ENCODE measurements around the gene PDE8B.

PDE8B gene

DNA sequence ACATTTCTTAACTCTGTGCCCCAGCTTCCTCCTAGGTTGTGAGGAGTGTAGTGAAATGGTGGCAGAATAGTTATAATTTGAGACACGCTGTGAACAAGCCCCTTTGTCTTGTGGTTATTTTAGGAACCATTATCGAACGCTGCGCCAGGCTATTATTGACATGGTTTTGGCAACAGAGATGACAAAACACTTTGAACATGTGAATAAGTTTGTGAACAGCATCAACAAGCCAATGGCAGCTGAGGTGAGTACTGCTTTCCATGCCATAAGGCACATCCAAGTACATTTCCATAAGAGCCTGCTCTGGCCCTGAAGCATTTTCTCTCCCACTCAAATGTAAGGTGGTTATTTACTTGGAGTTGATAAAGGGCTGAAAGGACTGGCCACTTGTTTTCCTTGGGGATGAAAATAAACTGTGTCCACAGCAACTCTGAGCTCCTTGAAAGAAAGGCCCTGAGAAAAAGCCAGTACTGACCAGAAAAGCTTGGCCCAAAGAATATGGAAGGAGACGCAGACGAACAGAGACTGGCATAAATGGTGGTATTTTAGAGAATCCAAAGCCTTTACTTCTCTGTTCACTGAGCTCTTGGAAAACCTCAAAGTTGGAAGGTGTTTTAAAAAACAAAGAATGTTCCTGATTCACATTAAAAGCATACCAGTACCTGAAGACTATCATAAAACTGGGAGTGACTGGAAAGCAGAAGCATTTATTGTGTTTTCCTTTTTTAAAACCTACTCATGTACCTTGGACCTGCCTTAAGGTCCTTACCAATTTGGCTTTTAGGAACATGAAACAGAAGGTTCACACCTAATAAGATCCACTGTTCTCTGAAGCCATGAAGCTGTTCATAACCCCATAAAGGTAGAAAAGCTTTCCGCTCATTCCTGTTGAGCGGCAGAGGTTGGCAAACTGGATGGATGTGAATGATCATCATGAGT lies 209.4 kb downstream of the PDE8B start:
- H3K18ac ChIP-seq (ENCODE audit: low read length): no peak overlapping the region
- no peaks in the 10 kb centered on the region for H3K9me3 ChIP-seq (replicated peaks in 1 of 2; ENCODE audit: control insufficient read depth in 2 of 2, insufficient read depth in 1 of 2, low read depth in 1 of 2, low read length in 2 of 2)
- H4K91ac ChIP-seq (ENCODE audit: low read depth, low read length, poor library complexity): no peak overlapping the region
- no peaks in the 10 kb centered on the region for H3K4me1 ChIP-seq (ENCODE audit: control insufficient read depth in 2 of 2, insufficient read depth in 1 of 2, low read depth in 1 of 2, low read length in 2 of 2)
- H2BK120ac ChIP-seq (ENCODE audit: low read depth, low read length): no peak overlapping the region
- no peak overlapping the region for H4K8ac ChIP-seq (ENCODE audit: low read depth, low read length)
- no peak overlapping the region for H3K14ac ChIP-seq (ENCODE audit: low read length)
- no peaks in the 10 kb centered on the region for H3K79me1 ChIP-seq (ENCODE audit: low read depth, low read length)
- no peak overlapping the region for H2AFZ ChIP-seq (ENCODE audit: low read length)
- no peak overlapping the region for H2BK5ac ChIP-seq (ENCODE audit: low read length)
- no peak overlapping the region for H3K4me2 ChIP-seq (ENCODE audit: insufficient read depth, low read length, poor library complexity, severe bottlenecking)
- DNase-seq (ENCODE audit: low spot score): no peak
- H2BK15ac ChIP-seq (ENCODE audit: low read length): no peak overlapping the region
- H3K27ac ChIP-seq (replicated peaks; ENCODE audit: low read length): no peak overlapping the region
- no peak overlapping the region for H2BK12ac ChIP-seq (ENCODE audit: low read length)
- H3K27me3 ChIP-seq (ENCODE audit: control insufficient read depth in 3 of 3, insufficient read depth in 3 of 3, low read depth in 1 of 3, low read length in 3 of 3): no peaks in the 10 kb centered on the region
- H3K4ac ChIP-seq (ENCODE audit: low read length): no peak overlapping the region
- no peak overlapping the region for H3K23ac ChIP-seq (ENCODE audit: low read depth, low read length, poor library complexity)
- no peak overlapping the region for H2AK5ac ChIP-seq (ENCODE audit: low read depth, low read length)
- no peaks in the 10 kb centered on the region for H3K36me3 ChIP-seq (replicated peaks in 1 of 2; ENCODE audit: control insufficient read depth in 2 of 2, insufficient read depth in 2 of 2, low read length in 2 of 2)
- H3K9ac ChIP-seq (ENCODE audit: low read depth, low read length, poor library complexity): no peak overlapping the region
- H3K4me3 ChIP-seq (ENCODE audit: low read length in 2 of 2): no peak overlapping the region
- no CpG with 5 or more reads among the region's 8 CpGs for WGBS, 2 donors (ENCODE audit: extremely low coverage in 2 of 2, insufficient read length in 2 of 2, insufficient replicate concordance in 1 of 2)

GRCh38 chr5:77420940-77421339 lies 210.5 kb downstream of the PDE8B start:
- H3K4ac ChIP-seq (ENCODE audit: low read length): no peak overlapping the region
- no peaks in the 10 kb centered on the region for H3K27me3 ChIP-seq (ENCODE audit: control insufficient read depth in 3 of 3, insufficient read depth in 3 of 3, low read depth in 1 of 3, low read length in 3 of 3)
- H3K9me3 ChIP-seq (replicated peaks in 1 of 2; ENCODE audit: control insufficient read depth in 2 of 2, insufficient read depth in 1 of 2, low read depth in 1 of 2, low read length in 2 of 2): no peaks in the 10 kb centered on the region
- no peak overlapping the region for H3K23ac ChIP-seq (ENCODE audit: low read depth, low read length, poor library complexity)
- no peak overlapping the region for H2BK5ac ChIP-seq (ENCODE audit: low read length)
- no peak overlapping the region for H4K8ac ChIP-seq (ENCODE audit: low read depth, low read length)
- no peak overlapping the region for H2AFZ ChIP-seq (ENCODE audit: low read length)
- H2BK15ac ChIP-seq (ENCODE audit: low read length): no peak overlapping the region
- no peak overlapping the region for H3K18ac ChIP-seq (ENCODE audit: low read length)
- H2AK5ac ChIP-seq (ENCODE audit: low read depth, low read length): no peak overlapping the region
- WGBS, 2 donors (ENCODE audit: extremely low coverage in 2 of 2, insufficient read length in 2 of 2, insufficient replicate concordance in 1 of 2): no CpG with 5 or more reads among the region's 3 CpGs
- peaks cover 0 to 4% of the 10 kb centered on the region in 2 donors for H3K36me3 ChIP-seq (replicated peaks in 1 of 2; ENCODE audit: control insufficient read depth in 2 of 2, insufficient read depth in 2 of 2, low read length in 2 of 2)
- H3K27ac ChIP-seq (replicated peaks; ENCODE audit: low read length): no peak overlapping the region
- H3K4me1 ChIP-seq (ENCODE audit: control insufficient read depth in 2 of 2, insufficient read depth in 1 of 2, low read depth in 1 of 2, low read length in 2 of 2): no peaks in the 10 kb centered on the region
- no peaks in the 10 kb centered on the region for H3K79me1 ChIP-seq (ENCODE audit: low read depth, low read length)
- no peak overlapping the region for H3K4me3 ChIP-seq (ENCODE audit: low read length in 2 of 2)
- DNase-seq (ENCODE audit: low spot score): no peak
- H2BK120ac ChIP-seq (ENCODE audit: low read depth, low read length): no peak overlapping the region
- H3K14ac ChIP-seq (ENCODE audit: low read length): no peak overlapping the region
- H4K91ac ChIP-seq (ENCODE audit: low read depth, low read length, poor library complexity): no peak overlapping the region
- no peak overlapping the region for H2BK12ac ChIP-seq (ENCODE audit: low read length)
- H3K4me2 ChIP-seq (ENCODE audit: insufficient read depth, low read length, poor library complexity, severe bottlenecking): no peak overlapping the region
- no peak overlapping the region for H3K9ac ChIP-seq (ENCODE audit: low read depth, low read length, poor library complexity)

DNA sequence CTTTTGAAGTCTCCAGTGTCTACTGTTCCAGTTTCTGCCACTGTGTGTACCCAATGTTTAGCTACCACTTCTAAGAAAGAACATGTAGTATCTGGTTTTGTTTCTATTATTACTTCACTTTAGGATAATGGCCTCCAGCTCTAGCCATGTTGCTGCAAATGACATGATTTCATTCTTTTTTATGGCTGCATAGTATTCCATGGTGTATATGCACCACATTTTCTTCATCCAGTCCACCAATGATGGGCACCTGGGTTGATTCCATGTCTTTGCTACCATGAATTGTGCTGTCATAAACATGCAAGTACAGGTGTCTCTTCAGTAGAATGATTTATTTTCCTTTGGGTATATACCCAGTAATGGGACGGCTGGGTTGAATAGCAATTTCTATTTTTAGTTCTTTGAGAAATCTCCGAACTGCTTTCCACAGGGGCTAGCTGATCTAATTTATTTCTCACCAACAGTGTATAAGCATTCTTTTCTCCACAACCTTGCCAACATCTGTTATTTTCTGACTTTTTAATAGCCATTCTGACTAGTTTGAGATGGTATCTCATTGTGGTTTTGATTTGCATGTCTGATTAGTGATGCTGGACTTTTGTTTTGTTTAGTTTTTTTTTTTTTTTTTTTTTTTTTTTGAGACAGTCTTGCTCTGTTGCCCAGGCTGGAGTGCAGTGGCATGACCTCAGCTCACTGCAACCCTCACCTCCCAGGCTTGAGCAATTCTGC lies 212.7 kb downstream of the PDE8B start:
- Histone ChIP-seq H3K14ac (ENCODE audit: low read length) (no peak overlapping the region), H3K79me1 (ENCODE audit: low read depth, low read length) (no peaks in the 10 kb centered on the region), H3K23ac (ENCODE audit: low read depth, low read length, poor library complexity) (no peak overlapping the region), H2BK12ac (ENCODE audit: low read length) (no peak overlapping the region), H3K4ac (ENCODE audit: low read length) (no peak overlapping the region), H3K9me3 (replicated peaks in 1 of 2; ENCODE audit: control insufficient read depth in 2 of 2, insufficient read depth in 1 of 2, low read depth in 1 of 2, low read length in 2 of 2) (no peaks in the 10 kb centered on the region), H2AFZ (ENCODE audit: low read length) (no peak overlapping the region), H3K18ac (ENCODE audit: low read length) (no peak overlapping the region), H3K27me3 (ENCODE audit: control insufficient read depth in 3 of 3, insufficient read depth in 3 of 3, low read depth in 1 of 3, low read length in 3 of 3) (no peaks in the 10 kb centered on the region), H3K9ac (ENCODE audit: low read depth, low read length, poor library complexity) (no peak overlapping the region), H2BK5ac (ENCODE audit: low read length) (no peak overlapping the region), H3K4me1 (ENCODE audit: control insufficient read depth in 2 of 2, insufficient read depth in 1 of 2, low read depth in 1 of 2, low read length in 2 of 2) (peaks cover 0 to 10% of the 10 kb centered on the region in 2 donors), H2BK15ac (ENCODE audit: low read length) (no peak overlapping the region), H2AK5ac (ENCODE audit: low read depth, low read length) (no peak overlapping the region), H4K8ac (ENCODE audit: low read depth, low read length) (no peak overlapping the region), H3K4me3 (ENCODE audit: low read length in 2 of 2) (no peak overlapping the region), H2BK120ac (ENCODE audit: low read depth, low read length) (no peak overlapping the region), H4K91ac (ENCODE audit: low read depth, low read length, poor library complexity) (no peak overlapping the region), H3K36me3 (replicated peaks in 1 of 2; ENCODE audit: control insufficient read depth in 2 of 2, insufficient read depth in 2 of 2, low read length in 2 of 2) (peaks cover 0 to 6% of the 10 kb centered on the region in 2 donors), H3K27ac (replicated peaks; ENCODE audit: low read length) (no peak overlapping the region), H3K4me2 (ENCODE audit: insufficient read depth, low read length, poor library complexity, severe bottlenecking) (no peak overlapping the region)
- DNase-seq (ENCODE audit: low spot score): no peak
- no CpG with 5 or more reads among the region's 2 CpGs for WGBS, 2 donors (ENCODE audit: extremely low coverage in 2 of 2, insufficient read length in 2 of 2, insufficient replicate concordance in 1 of 2)

- Histone ChIP-seq H3K4ac (ENCODE audit: low read length) (no peak overlapping the region), H2AK5ac (ENCODE audit: low read depth, low read length) (no peak overlapping the region), H2BK5ac (ENCODE audit: low read length) (no peak overlapping the region), H3K27ac (replicated peaks; ENCODE audit: low read length) (no peak overlapping the region), H2AFZ (ENCODE audit: low read length) (no peak overlapping the region), H2BK15ac (ENCODE audit: low read length) (no peak overlapping the region), H2BK12ac (ENCODE audit: low read length) (no peak overlapping the region), H3K23ac (ENCODE audit: low read depth, low read length, poor library complexity) (no peak overlapping the region), H3K18ac (ENCODE audit: low read length) (no peak overlapping the region), H3K4me1 (ENCODE audit: control insufficient read depth in 2 of 2, insufficient read depth in 1 of 2, low read depth in 1 of 2, low read length in 2 of 2) (peaks cover 0 to 10% of the 10 kb centered on the region in 2 donors), H4K8ac (ENCODE audit: low read depth, low read length) (no peak overlapping the region), H3K14ac (ENCODE audit: low read length) (no peak overlapping the region), H3K4me2 (ENCODE audit: insufficient read depth, low read length, poor library complexity, severe bottlenecking) (no peak overlapping the region), H3K9ac (ENCODE audit: low read depth, low read length, poor library complexity) (no peak overlapping the region), H2BK120ac (ENCODE audit: low read depth, low read length) (no peak overlapping the region), H3K27me3 (ENCODE audit: control insufficient read depth in 3 of 3, insufficient read depth in 3 of 3, low read depth in 1 of 3, low read length in 3 of 3) (no peaks in the 10 kb centered on the region), H3K9me3 (replicated peaks in 1 of 2; ENCODE audit: control insufficient read depth in 2 of 2, insufficient read depth in 1 of 2, low read depth in 1 of 2, low read length in 2 of 2) (no peaks in the 10 kb centered on the region), H3K79me1 (ENCODE audit: low read depth, low read length) (no peaks in the 10 kb centered on the region), H4K91ac (ENCODE audit: low read depth, low read length, poor library complexity) (no peak overlapping the region), H3K36me3 (replicated peaks in 1 of 2; ENCODE audit: control insufficient read depth in 2 of 2, insufficient read depth in 2 of 2, low read length in 2 of 2) (peaks cover 0 to 7% of the 10 kb centered on the region in 2 donors), H3K4me3 (ENCODE audit: low read length in 2 of 2) (no peak overlapping the region)
- DNase-seq (ENCODE audit: low spot score): no peak
- WGBS, 2 donors (ENCODE audit: extremely low coverage in 2 of 2, insufficient read length in 2 of 2, insufficient replicate concordance in 1 of 2): no CpG with 5 or more reads among the region's 2 CpGs
These were observed 214.4 kb downstream of the PDE8B start for GRCh38 chr5:77424921-77425320.
